Keratinocyte (primary cell): Measurements from ENCODE around the gene CYBB. TPM values are rescaled to one million over a fixed set of nuclear protein-coding genes. Genes with fewer than 3 reads are reported as not detected.

Experiments
- DNase-seq: peaks from one replicate; pipeline ENCODE4 v3.0.0-alpha.2; 2011; ENCODE audit warnings: low read depth, missing footprints, low spot score
- FAIRE-seq: peaks from 2 replicates; lab custom pipeline; 2011; peaks lifted over from hg19 to GRCh38; lab: Jason Lieb, UNC
- H2AFZ ChIP-seq: 2 replicates; pipeline ENCODE4 v1.6.0; 2012; ENCODE audit warnings: low read length, control low read depth, inconsistent platforms; ENCODE audit not compliant: control insufficient read depth
- H3K27ac ChIP-seq: 2 replicates; pipeline ENCODE4 v1.5.1; 2011; ENCODE audit warnings: low read length; ENCODE audit not compliant: control insufficient read depth, insufficient read depth
- H3K27me3 ChIP-seq: 3 replicates; pipeline ENCODE4 v1.6.0; 2011; ENCODE audit warnings: low read length; ENCODE audit not compliant: control insufficient read depth, insufficient read depth; ENCODE audit errors: extremely low read depth
- H3K36me3 ChIP-seq, 2 experiments: 2 replicates in 1 of 2; 3 replicates in 1 of 2; pipeline ENCODE4 v1.5.1; 2011; ENCODE audit warnings: low read length in 2 of 2, mild to moderate bottlenecking in 1 of 2; ENCODE audit not compliant: control insufficient read depth in 2 of 2, insufficient read depth in 2 of 2; ENCODE audit errors: extremely low read depth in 1 of 2
- H3K4me1 ChIP-seq: 3 replicates; pipeline ENCODE4 v1.5.1; 2011; ENCODE audit warnings: low read length; ENCODE audit not compliant: control insufficient read depth, insufficient read depth; ENCODE audit errors: extremely low read depth
- H3K4me2 ChIP-seq: 3 replicates; pipeline ENCODE4 v1.6.0; 2011; ENCODE audit warnings: low read depth, low read length; ENCODE audit not compliant: control insufficient read depth, insufficient read depth; ENCODE audit errors: extremely low read depth
- H3K4me3 ChIP-seq, 3 experiments: fragments of 200-600 bp in 1 of 3; sonication (generic) in 1 of 3; 2 replicates in 2 of 3; 3 replicates in 1 of 3; pipeline ENCODE4 v1.5.1; 2011 to 2016; ENCODE audit warnings: low read length in 3 of 3, mild to moderate bottlenecking in 3 of 3, control low read depth in 2 of 3, inconsistent platforms in 1 of 3, low read depth in 1 of 3, mixed read lengths in 1 of 3, mixed run types in 1 of 3, moderate library complexity in 1 of 3; ENCODE audit not compliant: control insufficient read depth in 2 of 3, insufficient read depth in 2 of 3; ENCODE audit errors: extremely low read depth in 1 of 3
- H3K79me2 ChIP-seq: 2 replicates; pipeline ENCODE4 v1.6.0; 2012; ENCODE audit warnings: low read length; ENCODE audit not compliant: control insufficient read depth, insufficient read depth
- H3K9ac ChIP-seq: 3 replicates; pipeline ENCODE4 v1.6.0; 2011; ENCODE audit warnings: low read length; ENCODE audit not compliant: control insufficient read depth, insufficient read depth; ENCODE audit errors: extremely low read depth
- H3K9me1 ChIP-seq: 3 replicates; pipeline ENCODE4 v1.6.0; 2011; ENCODE audit warnings: low read length; ENCODE audit not compliant: control insufficient read depth, insufficient read depth; ENCODE audit errors: extremely low read depth
- H3K9me3 ChIP-seq: 2 replicates; pipeline ENCODE4 v1.5.1; 2012; ENCODE audit warnings: low read depth, low read length; ENCODE audit not compliant: control insufficient read depth
- H4K20me1 ChIP-seq: 3 replicates; pipeline ENCODE4 v1.6.0; 2011; ENCODE audit warnings: low read length; ENCODE audit not compliant: control insufficient read depth, insufficient read depth; ENCODE audit errors: extremely low read depth
- EZH2 ChIP-seq: IDR thresholded peaks from one replicate; pipeline ENCODE4 v1.6.1; 2012; ENCODE audit warnings: inconsistent platforms, mild to moderate bottlenecking, low read length, moderate library complexity
- dilution Hi-C: fragments of 300-500 bp; cut with MboI; formaldehyde crosslinking; loops from one replicate; pipeline ENCODE4 v1.7.0; 2020; ENCODE audit warnings: low sequenced_read_pairs; ENCODE audit not compliant: extremely low pct_ligation_motif_present
- polyA plus RNA-seq, 5 experiments: library from polyadenylated mRNA; depleted of rRNA in 3 of 5; stranded (reverse) in 3 of 5; stranded (forward) in 1 of 5; unstranded in 1 of 5; fragments of >200 nt; gene quantifications; 1 replicate in 1 of 5; 2 replicates in 3 of 5; 3 replicates in 1 of 5; pipeline versions ENCODE4 v1.2.1 to v1.2.3, GENCODE V29; 2011 to 2012; ENCODE audit warnings: missing spikeins in 2 of 5, low read depth in 1 of 5, low replicate concordance in 1 of 5
- TF ChIP-seq, protein P1 (sequence below), 3 experiments: IDR thresholded peaks in 1 of 3; conservative IDR thresholded peaks in 1 of 3; optimal IDR thresholded peaks in 1 of 3; 2 replicates in 2 of 3; 3 replicates in 1 of 3; pipeline versions ENCODE3 to v1.5.1; 2011; ENCODE audit warnings: low read length in 3 of 3, mild to moderate bottlenecking in 3 of 3, moderate library complexity in 2 of 3, control low read depth in 1 of 3, inconsistent platforms in 1 of 3; ENCODE audit not compliant: insufficient read depth in 2 of 3; ENCODE audit errors: extremely low read depth in 1 of 3

CYBB gene
- polyA plus RNA-seq, 1 donor (not counting 4 experiments of a cell fraction or from before 2014, with no cell fraction given): 0.03 TPM

DNA sequence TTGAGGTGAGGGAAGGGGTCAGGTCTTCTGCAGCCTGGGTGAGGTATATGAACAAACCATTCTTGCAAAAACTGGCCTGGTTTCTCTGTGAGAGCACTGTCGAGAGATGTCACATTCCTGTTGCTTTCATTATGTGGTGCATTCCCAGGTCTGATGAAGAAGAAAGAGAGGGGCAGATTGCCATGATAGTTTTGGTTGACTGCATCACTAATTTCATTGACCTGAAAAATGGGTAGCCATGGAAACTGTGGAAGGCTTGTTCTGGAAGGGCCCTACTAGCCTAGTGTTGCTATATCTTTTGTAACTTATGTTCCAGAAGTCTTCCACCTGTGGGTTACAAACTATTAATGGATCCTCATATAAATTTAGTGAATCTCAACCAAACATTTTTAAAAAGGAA lies 32.9 kb upstream of the CYBB start:
- H3K4me2 ChIP-seq: no peak overlapping the region
- no peak overlapping the region for H2AFZ ChIP-seq
- no peaks in the 10 kb centered on the region for H3K36me3 ChIP-seq
- H3K9ac ChIP-seq: no peak overlapping the region
- FAIRE-seq (no peak), DNase-seq (no peak)
- H3K4me3 ChIP-seq: no peak overlapping the region
- H3K27ac ChIP-seq: no peak overlapping the region
- no peaks in the 10 kb centered on the region for H3K79me2 ChIP-seq
- H4K20me1 ChIP-seq: no peaks in the 10 kb centered on the region
- H3K9me3 ChIP-seq: no peaks in the 10 kb centered on the region
- dilution Hi-C loops: no loop called here
- no peak for TF ChIP-seq EZH2
- TF ChIP-seq, protein P1, sequence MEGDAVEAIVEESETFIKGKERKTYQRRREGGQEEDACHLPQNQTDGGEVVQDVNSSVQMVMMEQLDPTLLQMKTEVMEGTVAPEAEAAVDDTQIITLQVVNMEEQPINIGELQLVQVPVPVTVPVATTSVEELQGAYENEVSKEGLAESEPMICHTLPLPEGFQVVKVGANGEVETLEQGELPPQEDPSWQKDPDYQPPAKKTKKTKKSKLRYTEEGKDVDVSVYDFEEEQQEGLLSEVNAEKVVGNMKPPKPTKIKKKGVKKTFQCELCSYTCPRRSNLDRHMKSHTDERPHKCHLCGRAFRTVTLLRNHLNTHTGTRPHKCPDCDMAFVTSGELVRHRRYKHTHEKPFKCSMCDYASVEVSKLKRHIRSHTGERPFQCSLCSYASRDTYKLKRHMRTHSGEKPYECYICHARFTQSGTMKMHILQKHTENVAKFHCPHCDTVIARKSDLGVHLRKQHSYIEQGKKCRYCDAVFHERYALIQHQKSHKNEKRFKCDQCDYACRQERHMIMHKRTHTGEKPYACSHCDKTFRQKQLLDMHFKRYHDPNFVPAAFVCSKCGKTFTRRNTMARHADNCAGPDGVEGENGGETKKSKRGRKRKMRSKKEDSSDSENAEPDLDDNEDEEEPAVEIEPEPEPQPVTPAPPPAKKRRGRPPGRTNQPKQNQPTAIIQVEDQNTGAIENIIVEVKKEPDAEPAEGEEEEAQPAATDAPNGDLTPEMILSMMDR (optimal IDR thresholded peaks at IDR 0.05 in 1 of 3, IDR thresholded peaks at IDR 0.05 in 1 of 3, conservative IDR thresholded peaks at IDR 0.05 in 1 of 3; ENCODE audit: extremely low read depth in 1 of 3, insufficient read depth in 2 of 3, low read length in 3 of 3): no peak
- H3K27me3 ChIP-seq: no peaks in the 10 kb centered on the region
- no peaks in the 10 kb centered on the region for H3K4me1 ChIP-seq
- no peaks in the 10 kb centered on the region for H3K9me1 ChIP-seq

- no peak for DNase-seq
- dilution Hi-C loops: no loop called here
- no peak overlapping the region for H3K4me3 ChIP-seq
- H3K4me2 ChIP-seq: no peak overlapping the region
- peaks cover 2% of the 10 kb centered on the region for H3K4me1 ChIP-seq
- no peak for TF ChIP-seq EZH2
- TF ChIP-seq, protein P1 (optimal IDR thresholded peaks at IDR 0.05 in 1 of 3, IDR thresholded peaks at IDR 0.05 in 1 of 3, conservative IDR thresholded peaks at IDR 0.05 in 1 of 3; ENCODE audit: extremely low read depth in 1 of 3, insufficient read depth in 2 of 3, low read length in 3 of 3): no peak
- H3K27me3 ChIP-seq: no peaks in the 10 kb centered on the region
- H4K20me1 ChIP-seq: no peaks in the 10 kb centered on the region
- FAIRE-seq: no peak
- no peak overlapping the region for H2AFZ ChIP-seq
- no peak overlapping the region for H3K9ac ChIP-seq
- no peaks in the 10 kb centered on the region for H3K36me3 ChIP-seq
- no peaks in the 10 kb centered on the region for H3K79me2 ChIP-seq
- no peaks in the 10 kb centered on the region for H3K9me1 ChIP-seq
- no peak overlapping the region for H3K27ac ChIP-seq
- H3K9me3 ChIP-seq: no peaks in the 10 kb centered on the region
These were observed 27.6 kb upstream of the CYBB start for GRCh38 chrX:37752281-37752680.
